ENCODE results near the gene ARRDC4.

The ARRDC4 gene

DNA sequence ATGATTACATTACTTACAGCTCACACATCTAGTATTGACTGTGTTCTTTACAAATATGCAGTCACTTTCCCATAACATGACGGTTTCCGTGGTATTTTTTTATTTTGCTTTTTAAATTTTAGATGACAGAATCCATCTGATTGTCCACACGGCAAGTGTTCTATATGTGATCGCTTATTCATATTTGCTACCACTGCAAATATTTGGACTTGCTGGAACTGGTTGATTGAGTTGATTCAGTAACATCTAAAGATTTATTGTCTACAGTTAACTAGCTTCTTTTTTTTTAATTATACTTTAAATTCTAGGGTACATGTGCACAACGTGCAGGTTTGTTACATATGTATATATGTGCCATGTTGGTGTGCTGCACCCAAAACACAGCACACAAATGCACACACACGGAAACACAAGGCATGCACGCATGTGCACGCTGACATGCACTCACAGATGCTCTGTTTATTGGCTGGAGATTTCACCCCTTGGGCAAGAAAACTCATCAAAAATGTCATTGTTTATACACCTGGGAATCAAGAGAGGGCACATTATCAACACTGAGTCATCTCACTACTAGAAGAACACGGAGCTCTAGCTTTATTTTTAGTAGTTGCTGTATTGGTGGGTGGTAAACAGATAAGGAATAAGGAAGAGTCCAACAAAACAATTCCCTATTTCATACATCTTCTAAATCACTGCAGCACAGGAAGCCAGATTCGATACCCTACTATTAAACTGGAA lies 16.4 kb downstream of the ARRDC4 start:
- TF ChIP-seq CTCF (IDR thresholded peaks at IDR 0.05; ENCODE audit: unreplicated experiment in 3 of 3), result no peak
- peaks cover 4% of the 10 kb centered on the region for H3K27me3 Mint-ChIP-seq (ENCODE audit: low read depth)
- peaks cover 10% of the 10 kb centered on the region for H3K4me1 Mint-ChIP-seq
- H3K4me3 Mint-ChIP-seq, result no peak overlapping the region
- peaks cover 26% of the 10 kb centered on the region for H3K36me3 Mint-ChIP-seq (ENCODE audit: low read depth)
- H3K27ac Mint-ChIP-seq, result no peak overlapping the region
- no peaks in the 10 kb centered on the region for H3K9me3 Mint-ChIP-seq

DNA sequence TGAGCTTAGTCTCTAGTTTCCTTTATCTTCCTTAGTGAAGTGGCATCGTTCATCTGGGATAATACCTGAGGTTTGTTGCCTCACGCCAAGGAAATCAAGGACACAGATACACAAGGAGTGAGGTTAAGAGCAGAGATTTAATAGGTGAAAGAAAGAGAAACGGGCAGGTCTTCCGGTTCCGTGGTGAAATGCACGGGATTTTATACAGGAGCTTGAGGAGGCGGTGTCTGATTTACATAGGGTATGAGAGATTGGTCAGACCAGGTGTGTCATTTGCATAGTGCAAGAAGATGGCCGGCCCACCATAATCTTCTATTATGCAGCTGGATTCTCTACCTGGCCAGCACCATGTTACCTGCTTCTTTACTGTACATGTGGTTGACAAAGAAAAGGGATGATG lies 17.2 kb downstream of the ARRDC4 start:
- peaks cover 18% of the 10 kb centered on the region for H3K36me3 Mint-ChIP-seq (ENCODE audit: low read depth)
- H3K27me3 Mint-ChIP-seq (ENCODE audit: low read depth), result peaks cover 4% of the 10 kb centered on the region
- H3K4me1 Mint-ChIP-seq, result peaks cover 10% of the 10 kb centered on the region
- H3K9me3 Mint-ChIP-seq, result no peaks in the 10 kb centered on the region
- H3K4me3 Mint-ChIP-seq, result no peak overlapping the region
- no peak overlapping the region for H3K27ac Mint-ChIP-seq
- no peak for TF ChIP-seq CTCF (IDR thresholded peaks at IDR 0.05; ENCODE audit: unreplicated experiment in 3 of 3)

DNA sequence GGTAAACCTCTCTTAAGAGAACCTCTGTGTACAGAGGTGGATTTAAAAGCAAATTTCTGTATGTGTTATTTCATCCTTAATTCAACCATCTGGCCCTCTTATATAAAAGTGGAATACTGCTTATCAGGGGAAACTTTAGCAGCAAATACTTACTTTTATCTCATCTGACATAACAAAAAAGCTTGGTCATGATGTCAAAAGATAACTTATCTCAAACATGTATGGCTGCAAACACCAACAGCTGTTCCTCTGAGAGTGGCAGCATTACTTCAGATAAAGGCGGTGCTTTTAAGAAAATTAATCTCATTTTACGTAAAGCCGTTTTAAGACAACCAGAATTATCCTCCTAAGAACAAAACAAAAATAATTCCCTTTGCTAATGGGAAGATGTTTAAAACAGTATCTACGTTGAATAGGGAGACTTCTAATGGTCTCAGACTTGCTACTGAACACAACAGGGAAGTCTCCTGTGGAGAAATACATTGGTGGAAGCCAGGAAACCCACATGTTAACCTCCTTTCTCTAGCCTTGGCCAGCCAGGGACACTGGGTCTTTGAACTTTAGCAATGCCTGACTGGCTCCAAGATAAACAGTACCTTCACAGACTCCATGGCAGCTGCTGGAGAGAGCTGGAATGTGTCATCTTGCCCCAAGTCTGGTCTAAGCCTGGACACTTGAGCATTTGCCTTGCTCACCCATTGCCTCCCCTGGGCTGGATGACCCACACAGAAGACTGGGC lies 18.1 kb downstream of the ARRDC4 start:
- H3K27me3 Mint-ChIP-seq (ENCODE audit: low read depth), result peaks cover 4% of the 10 kb centered on the region
- H3K27ac Mint-ChIP-seq, result no peak overlapping the region
- H3K4me1 Mint-ChIP-seq, result peaks cover 10% of the 10 kb centered on the region
- TF ChIP-seq CTCF (IDR thresholded peaks at IDR 0.05; ENCODE audit: unreplicated experiment in 3 of 3), result no peak
- H3K36me3 Mint-ChIP-seq (ENCODE audit: low read depth), result peaks cover 11% of the 10 kb centered on the region
- no peak overlapping the region for H3K4me3 Mint-ChIP-seq
- no peaks in the 10 kb centered on the region for H3K9me3 Mint-ChIP-seq

GRCh38 chr15:97979140-97979520 lies 18.6 kb downstream of the ARRDC4 start:
- peaks cover 4% of the 10 kb centered on the region for H3K27me3 Mint-ChIP-seq (ENCODE audit: low read depth)
- peaks cover 7% of the 10 kb centered on the region for H3K36me3 Mint-ChIP-seq (ENCODE audit: low read depth)

DNA sequence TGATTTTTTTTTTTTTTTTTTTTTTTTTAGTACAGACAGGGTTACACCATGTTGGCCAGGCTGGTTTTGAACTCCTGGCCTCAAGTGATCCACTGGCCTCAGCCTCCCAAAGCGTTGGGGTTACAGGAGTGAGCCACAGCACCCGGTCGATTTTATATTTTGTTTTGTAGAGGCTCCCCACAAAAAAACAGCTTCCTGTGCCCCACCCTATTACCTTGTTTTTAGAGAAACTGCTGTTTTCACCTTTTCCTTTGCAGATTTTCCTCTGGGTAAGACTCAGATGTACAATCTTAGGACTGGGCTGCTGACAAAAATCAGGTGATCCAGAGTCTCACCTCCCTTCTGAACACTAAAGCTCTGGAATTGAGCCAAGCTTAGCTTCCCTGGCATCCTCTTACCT lies 20.6 kb downstream of the ARRDC4 start:
- Mint-ChIP-seq H3K4me3 (no peak overlapping the region), H3K27ac (no peak overlapping the region), H3K4me1 (peaks cover 10% of the 10 kb centered on the region), H3K27me3 (ENCODE audit: low read depth) (peaks cover 4% of the 10 kb centered on the region), H3K36me3 (ENCODE audit: low read depth) (peaks cover under 1% of the 10 kb centered on the region), H3K9me3 (peaks cover 2% of the 10 kb centered on the region)
- TF ChIP-seq CTCF (IDR thresholded peaks at IDR 0.05; ENCODE audit: unreplicated experiment in 3 of 3), result no peak

More at GRCh38 chr15:97979140-97979520, 18.6 kb downstream of the ARRDC4 start:
- Mint-ChIP-seq H3K27ac (no peak overlapping the region), H3K9me3 (peaks cover 2% of the 10 kb centered on the region), H3K4me1 (peaks cover 10% of the 10 kb centered on the region), H3K4me3 (no peak overlapping the region)
- no peak for TF ChIP-seq CTCF (IDR thresholded peaks at IDR 0.05; ENCODE audit: unreplicated experiment in 3 of 3)

Data from nephron (organoid).